PFSK-1 (cell line): ENCODE results near the gene RASL11A. TPM values are rescaled to one million over a fixed set of nuclear protein-coding genes. Genes with fewer than 3 reads are reported as not detected.

Experiments used
- FOXP2 ChIP-seq: optimal IDR thresholded peaks from 2 replicates; pipeline ENCODE3; 2011; ENCODE audit warnings: borderline replicate concordance, control low read depth, inconsistent platforms; ENCODE audit not compliant: insufficient read depth; ENCODE audit errors: extremely low read length, extremely low read depth
- POLR2AphosphoS5 ChIP-seq: IDR thresholded peaks from 2 replicates; pipeline ENCODE4 v1.6.1; 2012; ENCODE audit warnings: low read depth, mild to moderate bottlenecking, control low read depth, low read length, moderate library complexity
- SIN3A ChIP-seq: IDR thresholded peaks from 2 replicates; pipeline ENCODE4 v1.6.1; 2012; ENCODE audit warnings: mild to moderate bottlenecking, low read length, moderate library complexity, borderline replicate concordance; ENCODE audit not compliant: insufficient read depth
- TAF1 ChIP-seq: IDR thresholded peaks from 2 replicates; pipeline ENCODE4 v1.6.1; 2012; ENCODE audit warnings: low read length, control low read depth, borderline replicate concordance; ENCODE audit not compliant: insufficient read depth
- polyA plus RNA-seq: library from polyadenylated mRNA; unstranded; fragments of >200 nt; gene quantifications from one replicate; pipeline ENCODE4 v1.2.1, GENCODE V29; 2012; ENCODE audit warnings: low read depth, missing spikeins; ENCODE audit not compliant: insufficient read length
- TF ChIP-seq, protein P1 (sequence below), 2 experiments: IDR thresholded peaks; 2 replicates each; pipeline versions ENCODE4 v1.6.1 to v1.8.0; 2011 to 2012; ENCODE audit warnings: low read depth in 2 of 2, low read length in 2 of 2, control low read depth in 1 of 2, inconsistent platforms in 1 of 2, mild to moderate bottlenecking in 1 of 2, moderate library complexity in 1 of 2; ENCODE audit not compliant: insufficient read depth in 1 of 2

RASL11A gene, protein sequence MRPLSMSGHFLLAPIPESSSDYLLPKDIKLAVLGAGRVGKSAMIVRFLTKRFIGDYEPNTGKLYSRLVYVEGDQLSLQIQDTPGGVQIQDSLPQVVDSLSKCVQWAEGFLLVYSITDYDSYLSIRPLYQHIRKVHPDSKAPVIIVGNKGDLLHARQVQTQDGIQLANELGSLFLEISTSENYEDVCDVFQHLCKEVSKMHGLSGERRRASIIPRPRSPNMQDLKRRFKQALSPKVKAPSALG
- polyA plus RNA-seq, result 1.3 TPM

DNA sequence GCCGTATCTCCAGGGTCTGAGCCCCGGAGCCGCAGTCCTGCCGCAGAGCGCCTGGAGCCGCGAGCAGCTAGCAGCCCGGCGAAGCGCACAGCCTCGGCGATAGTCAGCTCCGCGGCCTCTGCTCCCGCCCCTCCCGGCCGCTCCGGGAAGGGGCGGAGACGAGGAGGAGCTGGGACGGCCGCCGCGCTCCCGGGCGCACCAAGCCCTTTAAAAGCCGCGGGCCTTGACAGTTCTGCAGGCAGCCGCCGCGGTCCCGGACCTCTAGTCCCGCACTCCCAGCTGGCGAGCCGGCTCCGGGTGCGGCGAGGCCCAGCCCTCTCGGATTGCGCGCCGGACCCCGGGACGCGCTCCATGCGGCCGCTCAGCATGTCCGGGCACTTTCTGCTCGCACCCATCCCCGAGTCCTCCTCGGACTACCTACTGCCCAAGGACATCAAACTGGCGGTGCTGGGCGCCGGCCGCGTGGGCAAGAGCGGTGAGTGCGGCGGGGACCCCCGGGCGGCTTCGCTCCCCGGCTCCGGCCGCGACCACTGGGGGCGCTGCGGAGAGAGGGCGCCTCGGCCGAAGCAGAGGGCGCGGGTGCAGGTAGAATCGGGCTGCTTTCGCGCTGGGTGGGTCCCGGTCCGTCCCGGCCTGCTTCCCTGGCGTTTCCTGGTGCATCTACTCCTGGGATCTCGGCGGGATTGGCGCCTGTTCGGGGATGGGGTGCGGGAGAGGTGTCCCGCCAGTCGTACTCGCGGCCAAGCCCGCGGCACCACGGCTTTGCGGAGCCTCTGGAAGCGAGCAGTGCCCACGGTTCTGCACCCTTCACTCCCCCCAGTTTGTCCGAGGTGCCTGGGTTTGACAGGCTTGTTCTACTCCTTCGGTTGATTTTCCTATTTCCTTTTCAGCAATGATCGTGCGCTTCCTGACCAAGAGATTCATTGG is at the start of gene RASL11A:
Gene RASL11A (plus strand): TSS at position 237 of the 927 bp plus-strand sequence. CDS start 115 bp downstream, at position 352.
- TF ChIP-seq SIN3A (no peak), TAF1 (no peak), FOXP2 (peak; percentile 52), POLR2AphosphoS5 (peak; percentile 41; the same call in 1 of the 2 replicates)
- TF ChIP-seq, protein P1, sequence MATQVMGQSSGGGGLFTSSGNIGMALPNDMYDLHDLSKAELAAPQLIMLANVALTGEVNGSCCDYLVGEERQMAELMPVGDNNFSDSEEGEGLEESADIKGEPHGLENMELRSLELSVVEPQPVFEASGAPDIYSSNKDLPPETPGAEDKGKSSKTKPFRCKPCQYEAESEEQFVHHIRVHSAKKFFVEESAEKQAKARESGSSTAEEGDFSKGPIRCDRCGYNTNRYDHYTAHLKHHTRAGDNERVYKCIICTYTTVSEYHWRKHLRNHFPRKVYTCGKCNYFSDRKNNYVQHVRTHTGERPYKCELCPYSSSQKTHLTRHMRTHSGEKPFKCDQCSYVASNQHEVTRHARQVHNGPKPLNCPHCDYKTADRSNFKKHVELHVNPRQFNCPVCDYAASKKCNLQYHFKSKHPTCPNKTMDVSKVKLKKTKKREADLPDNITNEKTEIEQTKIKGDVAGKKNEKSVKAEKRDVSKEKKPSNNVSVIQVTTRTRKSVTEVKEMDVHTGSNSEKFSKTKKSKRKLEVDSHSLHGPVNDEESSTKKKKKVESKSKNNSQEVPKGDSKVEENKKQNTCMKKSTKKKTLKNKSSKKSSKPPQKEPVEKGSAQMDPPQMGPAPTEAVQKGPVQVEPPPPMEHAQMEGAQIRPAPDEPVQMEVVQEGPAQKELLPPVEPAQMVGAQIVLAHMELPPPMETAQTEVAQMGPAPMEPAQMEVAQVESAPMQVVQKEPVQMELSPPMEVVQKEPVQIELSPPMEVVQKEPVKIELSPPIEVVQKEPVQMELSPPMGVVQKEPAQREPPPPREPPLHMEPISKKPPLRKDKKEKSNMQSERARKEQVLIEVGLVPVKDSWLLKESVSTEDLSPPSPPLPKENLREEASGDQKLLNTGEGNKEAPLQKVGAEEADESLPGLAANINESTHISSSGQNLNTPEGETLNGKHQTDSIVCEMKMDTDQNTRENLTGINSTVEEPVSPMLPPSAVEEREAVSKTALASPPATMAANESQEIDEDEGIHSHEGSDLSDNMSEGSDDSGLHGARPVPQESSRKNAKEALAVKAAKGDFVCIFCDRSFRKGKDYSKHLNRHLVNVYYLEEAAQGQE (IDR thresholded peaks at IDR 0.05; ENCODE audit: insufficient read depth in 1 of 2, low read depth in 2 of 2, low read length in 2 of 2), result no peak

DNA sequence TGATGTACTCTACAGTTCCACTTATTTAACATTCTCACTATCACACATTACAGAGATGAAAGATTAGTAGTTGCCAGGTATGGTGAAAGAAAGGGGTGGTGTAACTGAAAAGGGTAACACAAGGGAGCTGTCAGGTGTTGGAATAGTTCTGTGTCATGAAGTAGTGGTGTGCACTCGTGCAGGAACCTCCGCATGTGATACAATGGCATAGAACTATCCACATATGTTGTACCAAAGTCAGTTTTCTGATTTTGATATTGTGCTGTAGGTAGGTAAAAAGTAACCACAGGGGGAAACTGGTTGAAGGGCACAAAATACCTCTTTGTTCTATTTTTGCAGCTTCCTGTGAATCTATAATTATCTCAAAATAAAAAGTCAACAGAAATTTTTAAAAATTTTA is 43.6 kb upstream of the RASL11A start:
- TF ChIP-seq, protein P1 (IDR thresholded peaks at IDR 0.05; ENCODE audit: insufficient read depth in 1 of 2, low read depth in 2 of 2, low read length in 2 of 2), result no peak
- TF ChIP-seq POLR2AphosphoS5 (no peak), SIN3A (no peak), TAF1 (no peak), FOXP2 (no peak)

DNA sequence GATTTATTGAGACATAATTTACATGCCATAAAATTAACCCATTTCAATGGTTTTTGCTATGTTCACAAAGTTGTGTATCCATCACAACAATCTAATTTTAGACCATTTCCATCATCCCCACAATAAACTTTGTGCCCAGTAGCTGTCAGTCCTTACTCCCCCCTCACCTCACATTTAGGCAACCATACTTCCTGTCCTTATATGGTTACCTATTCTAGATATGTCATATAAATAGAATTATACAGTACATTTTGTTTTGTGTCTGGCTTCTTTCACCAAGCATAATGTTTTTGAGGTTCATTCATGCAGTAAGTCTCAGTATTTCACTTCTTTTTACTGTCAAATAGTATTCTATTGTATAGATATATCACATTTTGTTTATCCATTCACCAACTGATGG is 42.5 kb upstream of the RASL11A start:
- no peak for TF ChIP-seq FOXP2
- no peak for TF ChIP-seq SIN3A
- no peak for TF ChIP-seq POLR2AphosphoS5
- no peak for TF ChIP-seq TAF1

DNA sequence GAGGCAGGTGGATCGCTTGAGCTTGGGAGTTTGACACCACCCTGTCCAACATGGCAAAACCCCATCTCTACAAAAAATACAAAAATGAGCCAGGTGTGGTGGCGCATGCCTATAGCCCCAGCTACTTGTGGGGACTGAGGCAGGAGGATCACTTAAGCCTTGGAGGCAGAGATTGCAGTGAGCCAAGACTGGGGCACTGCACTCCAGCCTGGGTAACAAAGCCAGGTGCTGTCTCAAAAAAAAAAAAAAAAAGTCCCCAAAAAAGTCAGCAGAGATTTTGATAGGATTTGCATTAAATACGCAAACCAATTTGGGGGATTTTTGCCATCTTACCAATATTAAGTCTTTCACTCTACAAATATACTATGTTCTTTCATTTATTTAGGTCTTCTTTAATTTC is 41.0 kb upstream of the RASL11A start:
- TF ChIP-seq SIN3A, result no peak
- no peak for TF ChIP-seq TAF1
- no peak for TF ChIP-seq POLR2AphosphoS5
- TF ChIP-seq FOXP2, result no peak
- TF ChIP-seq, protein P1 (IDR thresholded peaks at IDR 0.05; ENCODE audit: insufficient read depth in 1 of 2, low read depth in 2 of 2, low read length in 2 of 2), result no peak

DNA sequence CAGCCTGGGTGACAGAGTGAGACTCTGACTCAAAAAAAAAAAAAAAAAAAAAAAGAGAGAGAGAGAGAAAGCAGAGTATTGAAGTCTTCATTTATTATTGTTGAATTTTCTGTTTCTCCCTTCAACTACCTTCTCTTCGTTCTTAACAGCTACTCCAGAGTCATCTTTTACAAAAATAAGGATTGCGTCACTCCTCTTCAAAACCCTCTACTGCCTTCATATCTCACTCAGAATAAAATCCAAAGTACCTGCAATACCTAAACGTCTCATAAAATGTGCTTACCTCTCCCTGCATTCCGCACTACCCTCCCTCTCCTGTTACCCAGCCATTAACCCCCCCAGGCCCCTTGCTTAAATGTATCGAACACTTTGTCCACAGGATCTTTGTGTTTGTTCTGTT is 36.7 kb upstream of the RASL11A start:
- TF ChIP-seq FOXP2 (no peak), SIN3A (no peak), POLR2AphosphoS5 (no peak), TAF1 (no peak)
- TF ChIP-seq, protein P1 (IDR thresholded peaks at IDR 0.05; ENCODE audit: insufficient read depth in 1 of 2, low read depth in 2 of 2, low read length in 2 of 2), result no peak
